ENCODE measurements around the gene LOXHD1.

DNA sequence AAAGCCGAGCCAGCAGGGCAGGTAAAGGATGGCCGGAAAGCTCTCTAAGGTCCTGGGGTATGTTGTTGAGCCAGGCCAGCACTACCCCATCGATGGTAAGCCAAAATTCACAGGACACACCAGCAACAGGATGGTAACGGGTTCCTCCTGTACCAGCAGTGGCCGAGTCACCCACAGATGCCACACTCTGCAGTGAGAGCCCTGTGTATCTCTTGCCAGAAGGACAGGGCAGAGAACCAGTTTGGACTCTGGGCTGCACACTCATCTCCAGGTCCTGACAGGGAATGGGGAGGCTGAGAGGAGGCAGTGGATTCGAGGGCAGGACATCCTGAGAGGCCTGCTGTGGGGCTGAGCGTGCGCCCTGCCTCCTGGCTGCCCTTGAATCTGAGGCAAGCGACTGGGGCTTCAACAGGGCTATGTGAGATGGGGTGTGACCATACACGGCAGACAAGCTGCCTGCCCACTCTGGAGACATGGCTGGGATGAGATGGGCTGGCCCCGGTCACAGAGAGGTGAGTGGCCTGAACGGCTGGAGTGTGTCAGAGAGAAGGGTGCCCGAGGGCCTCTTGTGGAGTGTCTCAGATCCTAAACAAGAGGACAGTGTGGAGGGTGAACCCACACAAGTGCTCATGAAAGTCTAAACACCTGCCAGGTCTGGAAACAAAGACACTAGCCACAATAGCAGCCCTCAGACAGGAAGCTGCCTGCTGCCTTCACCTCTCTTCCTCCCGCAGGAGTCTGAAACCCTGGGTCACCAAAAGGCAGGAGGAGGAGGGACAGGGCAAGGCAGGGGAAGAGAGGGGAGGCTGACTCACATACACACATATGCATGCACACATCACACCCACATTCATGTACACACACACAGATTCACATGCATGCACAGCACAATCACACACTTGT lies 182.3 kb downstream of the LOXHD1 start:
- no peak for TF ChIP-seq POLR2AphosphoS5 (IDR thresholded peaks at IDR 0.05)
- TF ChIP-seq CTCF (IDR thresholded peaks at IDR 0.05): no peak
- TF ChIP-seq POLR2A (IDR thresholded peaks at IDR 0.05): no peak
- TF ChIP-seq EP300 (IDR thresholded peaks at IDR 0.05; ENCODE audit: low read depth): no peak
